A673 (cell line): ENCODE results near the gene MFSD2A.

ENCODE experiments used
- CTCF ChIP-seq: fragments of 300-800, 200-600 bp; sonication (generic); conservative IDR thresholded peaks from 2 replicates; pipeline ENCODE4 v1.5.1; 2017; ENCODE audit warnings: low read depth, mild to moderate bottlenecking, antibody characterized with exemption, low read length, moderate library complexity, mixed read lengths
- EZH2 ChIP-seq: fragments of 200-600 bp; sonication (generic); IDR thresholded peaks from 2 replicates; pipeline ENCODE4 v1.6.1; 2017; ENCODE audit warnings: borderline replicate concordance, low read depth, mild to moderate bottlenecking, mixed read lengths, antibody characterized with exemption, low read length; ENCODE audit not compliant: poor library complexity, severe bottlenecking

DNA sequence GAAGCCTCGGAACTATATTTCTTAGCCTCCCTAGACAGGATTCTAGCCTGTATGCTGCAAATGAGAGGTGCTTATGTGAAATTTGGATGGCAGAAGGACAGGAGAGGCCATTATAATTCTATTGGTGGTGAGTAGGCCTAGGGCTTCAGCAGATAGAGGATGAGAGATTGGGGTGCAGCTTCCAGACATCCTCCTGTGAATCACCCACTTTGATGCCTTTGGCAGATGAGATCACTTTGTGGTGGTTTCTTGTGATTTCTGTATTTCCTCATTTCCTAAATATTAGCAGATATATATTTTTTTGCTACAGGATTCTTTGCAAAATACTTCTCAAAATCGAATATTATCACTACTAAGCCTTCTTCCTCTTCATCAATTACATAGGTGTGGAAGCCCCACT lies 37.3 kb downstream of the MFSD2A start:
- no peak for TF ChIP-seq CTCF
- TF ChIP-seq EZH2, result no peak
